IPS-18c (cell line): ENCODE data around the gene ADAM19.
A peak's percentile ranks its signal among the peaks of the same experiment; 100 is the strongest.

Experiments
- H3K4me3 ChIP-seq: 2 replicates; pipeline ENCODE4 v1.7.0; 2013; ENCODE audit warnings: low read depth, mild to moderate bottlenecking, low read length, moderate library complexity; ENCODE audit not compliant: insufficient read depth
- H3K9me3 ChIP-seq: one replicate; pipeline ENCODE4 v1.6.1; 2013; ENCODE audit warnings: mild to moderate bottlenecking, low read length, moderate library complexity; ENCODE audit not compliant: control insufficient read depth, insufficient read depth

The ADAM19 gene

DNA sequence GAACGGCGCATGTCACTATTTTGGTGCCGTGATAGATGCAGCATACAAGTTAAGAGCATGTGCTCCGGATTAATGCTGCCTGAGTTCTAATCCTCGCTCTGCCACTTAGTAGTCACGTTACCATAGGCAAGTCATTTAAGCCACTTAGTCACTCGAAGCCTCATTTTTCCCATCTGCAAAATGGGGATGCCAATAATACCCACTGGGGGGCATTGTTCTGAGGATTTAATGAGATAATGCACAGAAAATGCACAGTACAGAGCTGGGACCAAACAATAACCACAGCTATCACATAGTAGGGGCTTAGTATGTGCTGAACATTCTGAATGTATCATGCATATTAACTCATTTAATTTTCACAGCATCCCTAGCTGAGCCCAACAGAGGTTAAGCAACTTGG, 106.5 kb downstream of the ADAM19 start:
- no peak overlapping the region for H3K4me3 ChIP-seq
- H3K9me3 ChIP-seq: no peaks in the 10 kb centered on the region

DNA sequence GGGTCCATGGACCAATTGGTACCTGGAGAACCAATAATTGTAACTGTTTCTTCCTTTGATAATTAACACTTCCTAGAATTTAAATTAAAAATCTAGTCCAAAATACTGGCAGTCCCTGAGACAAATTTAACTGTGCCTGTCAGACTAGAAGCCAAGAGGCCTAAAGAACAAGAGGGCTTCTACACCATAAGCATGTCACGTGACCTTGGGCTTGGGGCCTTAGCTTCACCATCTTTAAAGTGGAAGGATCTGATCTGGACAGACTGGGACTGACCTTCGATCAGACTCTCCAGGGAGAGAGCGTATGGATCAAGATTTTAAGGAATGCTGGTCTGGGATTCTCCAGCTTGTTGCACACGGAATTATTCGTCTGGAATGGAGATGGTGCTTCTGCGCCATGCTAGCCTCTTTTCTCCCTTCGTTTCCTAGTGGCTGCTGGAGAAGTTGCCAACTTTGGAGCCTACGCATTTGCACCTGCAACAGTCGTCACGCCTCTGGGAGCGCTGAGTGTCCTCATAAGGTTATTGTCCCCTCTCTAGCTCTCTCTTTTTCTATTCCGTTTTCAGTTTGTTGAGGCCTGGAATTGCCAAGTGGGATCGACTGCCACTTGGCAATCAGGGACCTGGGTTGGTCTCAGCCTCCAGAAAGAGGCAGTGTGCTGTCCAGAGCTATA, 107.1 kb downstream of the ADAM19 start:
- Histone ChIP-seq H3K9me3 (no peaks in the 10 kb centered on the region), H3K4me3 (no peak overlapping the region)

- H3K9me3 ChIP-seq: no peaks in the 10 kb centered on the region
- H3K4me3 ChIP-seq: no peak overlapping the region
Observed at GRCh38 chr5:157464519-157465171, 110.9 kb downstream of the ADAM19 start.

DNA sequence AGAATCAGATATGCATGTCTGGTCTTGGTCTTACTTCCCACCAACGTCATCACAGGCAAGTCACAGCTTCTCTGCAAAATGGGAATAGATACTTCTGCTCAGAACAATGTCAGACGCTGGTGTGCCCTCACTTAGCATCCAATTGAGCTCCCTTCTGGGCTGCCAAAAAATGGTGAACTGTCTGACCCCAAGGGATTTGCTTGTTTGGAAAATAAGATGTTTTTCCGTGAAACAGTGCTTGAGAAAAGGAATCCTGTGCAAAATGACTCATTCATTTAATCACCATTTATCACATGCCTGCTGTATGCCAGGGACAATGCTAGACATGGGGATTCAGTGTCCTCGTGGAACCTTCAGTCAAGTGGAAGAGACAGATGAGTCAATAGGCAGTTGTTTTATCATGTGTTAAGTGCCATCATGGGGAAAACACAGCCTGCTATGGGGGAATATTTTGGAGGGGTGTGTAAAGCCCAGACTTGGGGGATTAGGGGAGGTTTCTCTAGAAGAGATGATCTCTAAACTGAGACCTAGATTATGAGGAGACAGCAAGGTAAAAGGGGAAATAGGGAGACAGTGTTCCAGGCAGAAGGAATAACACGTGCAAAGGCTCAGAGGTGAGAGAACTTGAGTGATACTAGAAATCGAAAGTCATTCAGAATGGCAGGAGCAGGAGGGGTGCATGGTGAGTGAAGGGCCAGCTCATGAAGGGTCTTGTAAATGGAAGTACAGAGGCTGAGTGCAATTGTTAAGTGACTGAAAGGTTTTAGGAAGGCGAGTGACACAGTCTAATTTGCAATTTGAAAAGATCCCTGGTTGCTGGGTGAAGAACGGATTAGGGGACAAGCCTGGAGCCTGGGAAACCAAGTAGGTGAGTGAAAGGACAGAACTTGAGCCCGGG, 111.7 kb downstream of the ADAM19 start:
- Histone ChIP-seq H3K9me3 (no peaks in the 10 kb centered on the region), H3K4me3 (no peak overlapping the region)

GRCh38 chr5:157463081-157463480, 112.5 kb downstream of the ADAM19 start:
- H3K4me3 ChIP-seq: no peak overlapping the region
- H3K9me3 ChIP-seq: no peaks in the 10 kb centered on the region

- no peaks in the 10 kb centered on the region for H3K9me3 ChIP-seq
- H3K4me3 ChIP-seq: no peak overlapping the region
Observed at GRCh38 chr5:157460921-157461792, 114.4 kb downstream of the ADAM19 start.

GRCh38 chr5:157459715-157460599, 115.6 kb downstream of the ADAM19 start, which contains the start of gene NIPAL4:
Gene NIPAL4 (plus strand): TSS chr5:157460213. CDS start chr5:157460321, 108 bp downstream.
- Histone ChIP-seq H3K9me3 (no peaks in the 10 kb centered on the region), H3K4me3 (peak within 1 kb of the TSS; percentile 61)

DNA sequence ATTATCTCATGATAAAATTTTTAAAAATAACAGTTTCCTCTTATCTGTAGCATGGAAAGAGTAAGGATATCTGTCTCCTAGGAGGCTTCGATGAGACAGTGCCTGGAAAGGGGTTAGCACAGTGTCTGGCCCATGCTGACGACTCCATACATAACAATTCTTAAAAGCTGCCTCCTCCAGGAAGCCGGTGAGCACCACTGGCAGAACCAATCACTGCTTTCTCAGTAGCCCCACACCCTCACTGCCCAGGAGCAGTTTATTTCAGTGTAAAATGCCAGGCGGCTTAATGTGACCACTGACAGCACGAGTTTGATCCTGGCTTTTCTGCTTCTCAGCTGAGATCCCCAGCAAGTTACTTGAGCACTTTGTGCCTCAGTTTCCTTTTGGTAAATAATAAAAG, 116.7 kb downstream of the ADAM19 start:
- Histone ChIP-seq H3K4me3 (no peak overlapping the region), H3K9me3 (no peaks in the 10 kb centered on the region)

- H3K9me3 ChIP-seq: no peaks in the 10 kb centered on the region
- H3K4me3 ChIP-seq: no peak overlapping the region
Observed at GRCh38 chr5:157457391-157457790, 118.2 kb downstream of the ADAM19 start.

GRCh38 chr5:157456301-157456700, 119.3 kb downstream of the ADAM19 start:
- Histone ChIP-seq H3K9me3 (no peaks in the 10 kb centered on the region), H3K4me3 (no peak overlapping the region)

DNA sequence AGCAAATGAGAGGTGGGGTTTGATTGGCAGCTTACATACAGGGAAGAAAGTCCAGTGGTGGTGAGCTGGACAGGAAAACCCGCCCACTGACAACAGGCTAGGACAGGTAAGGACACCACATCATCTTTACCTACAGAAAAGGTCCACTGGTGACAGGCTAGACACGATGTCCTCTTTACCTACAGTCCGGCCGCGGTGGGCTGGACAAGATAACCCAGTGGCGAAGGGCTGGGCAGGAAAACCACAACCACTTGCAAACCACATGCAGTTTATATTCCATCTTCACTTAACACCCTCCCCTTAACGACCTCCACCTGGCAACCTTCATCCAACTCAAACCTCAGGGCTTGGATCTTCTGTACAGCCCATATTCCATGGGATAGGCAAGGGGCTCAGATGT, 120.5 kb downstream of the ADAM19 start:
- Histone ChIP-seq H3K9me3 (no peaks in the 10 kb centered on the region), H3K4me3 (no peak overlapping the region)

DNA sequence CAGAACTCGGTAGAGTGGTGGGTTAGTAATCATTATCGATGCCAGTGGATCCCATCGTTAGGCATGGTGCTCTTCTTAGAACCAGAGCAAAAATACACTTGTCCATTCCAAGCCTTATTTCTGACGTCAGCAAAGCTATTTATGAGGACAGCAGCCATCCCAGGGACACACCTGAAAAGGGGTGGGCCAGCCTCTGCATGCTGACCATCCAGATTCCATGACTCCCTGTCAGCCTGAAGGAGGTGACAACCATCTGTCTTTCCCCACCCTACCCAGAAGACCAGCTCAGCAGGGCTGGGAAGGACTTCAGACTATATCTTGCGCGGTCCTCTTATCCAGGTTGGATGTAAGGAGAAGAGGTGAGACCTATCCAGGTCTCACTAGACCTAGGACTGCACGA, 121.3 kb downstream of the ADAM19 start:
- H3K4me3 ChIP-seq: no peak overlapping the region
- H3K9me3 ChIP-seq: no peaks in the 10 kb centered on the region

- Histone ChIP-seq H3K9me3 (no peaks in the 10 kb centered on the region), H3K4me3 (no peak overlapping the region)
Observed at GRCh38 chr5:157451806-157452205, 123.8 kb downstream of the ADAM19 start.

DNA sequence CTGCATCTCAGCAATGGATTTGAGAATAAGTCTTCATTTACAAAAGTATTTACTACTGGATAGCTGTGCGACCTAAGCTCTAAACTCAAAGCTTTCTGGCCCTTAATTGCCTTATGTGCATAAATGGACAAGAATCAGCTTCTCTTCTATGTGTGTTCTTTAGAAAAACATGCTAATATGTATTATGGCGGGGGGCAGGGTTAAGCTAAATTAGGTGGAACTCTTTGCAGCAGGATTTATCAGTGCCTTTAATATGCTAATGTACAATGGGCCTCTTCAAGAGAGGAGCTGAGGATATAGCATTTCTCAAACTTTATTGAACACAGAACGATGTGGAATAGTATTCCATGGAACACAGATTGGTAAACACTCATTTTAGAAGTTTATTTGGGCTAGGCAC, 125.6 kb downstream of the ADAM19 start:
- Histone ChIP-seq H3K9me3 (no peaks in the 10 kb centered on the region), H3K4me3 (no peak overlapping the region)

GRCh38 chr5:157449011-157449723, 126.4 kb downstream of the ADAM19 start:
- Histone ChIP-seq H3K4me3 (no peak overlapping the region), H3K9me3 (no peaks in the 10 kb centered on the region)

DNA sequence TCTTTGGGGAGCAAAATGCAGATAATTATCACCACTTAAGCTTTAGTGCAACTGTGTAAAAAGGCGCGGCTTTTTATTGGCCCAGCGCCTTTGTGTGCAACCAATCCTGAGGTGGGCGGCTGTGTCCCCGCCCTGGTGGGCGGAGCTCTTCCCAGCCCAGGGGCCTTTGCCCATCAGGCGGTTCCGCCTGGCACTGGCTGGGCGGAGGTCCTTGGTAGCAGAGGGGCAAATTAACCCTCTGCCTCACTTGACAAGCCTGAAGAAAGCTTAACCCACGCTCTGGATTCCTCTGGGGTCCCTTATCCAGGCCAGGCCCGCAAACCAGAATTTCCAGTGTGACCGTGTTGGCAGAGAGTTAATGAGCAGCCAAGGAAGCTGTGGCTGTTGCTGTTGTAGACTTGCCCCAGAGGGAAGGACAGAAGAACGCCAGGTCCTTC, 128.4 kb downstream of the ADAM19 start:
- H3K9me3 ChIP-seq: no peaks in the 10 kb centered on the region
- no peak overlapping the region for H3K4me3 ChIP-seq
